Epithelial cell of proximal tubule (primary cell): ENCODE measurements around the gene TRAF3. TPM values are rescaled to one million over a fixed set of nuclear protein-coding genes. Genes with fewer than 3 reads are reported as not detected.

ENCODE experiments used
- DNase-seq: peaks from one replicate; pipeline ENCODE4 v3.0.0-alpha.2; 2011; ENCODE audit warnings: low read depth
- H3K4me3 ChIP-seq: 2 replicates; pipeline ENCODE4 v1.5.1; 2011; ENCODE audit warnings: low read depth, mild to moderate bottlenecking, low read length
- CTCF ChIP-seq: conservative IDR thresholded peaks from 2 replicates; pipeline ENCODE4 v1.5.1; 2012; ENCODE audit warnings: low read depth, mild to moderate bottlenecking, low read length
- total RNA-seq: library from RNA; depleted of rRNA; stranded (reverse); fragments of >200 nt; gene quantifications from 2 replicates; pipeline ENCODE4 v1.2.3, GENCODE V29; 2015

Gene TRAF3
- total RNA-seq, 1 donor from 2014 or later = 21.9 TPM

GRCh38 chr14:102824832-102825231 is 47.6 kb downstream of the TRAF3 start:
- no peak overlapping the region for H3K4me3 ChIP-seq
- DNase-seq = peak; percentile 61
- TF ChIP-seq CTCF = peak; percentile 19

GRCh38 chr14:102825307-102826095 is 48.3 kb downstream of the TRAF3 start:
- no peak for DNase-seq
- no peak for TF ChIP-seq CTCF

GRCh38 chr14:102826161-102826560 is 48.9 kb downstream of the TRAF3 start:
- TF ChIP-seq CTCF = no peak
- no peak overlapping the region for H3K4me3 ChIP-seq
- no peak for DNase-seq

More at GRCh38 chr14:102825307-102826095, 48.3 kb downstream of the TRAF3 start:
- no peak overlapping the region for H3K4me3 ChIP-seq

- DNase-seq = no peak
- no peak for TF ChIP-seq CTCF
- peak overlapping the region; percentile 45 for H3K4me3 ChIP-seq
These were observed 49.8 kb downstream of the TRAF3 start for GRCh38 chr14:102826751-102827675.

- peak overlapping the region; percentile 45 for H3K4me3 ChIP-seq
- TF ChIP-seq CTCF = no peak
- no peak for DNase-seq
These were observed 50.5 kb downstream of the TRAF3 start for GRCh38 chr14:102827716-102828115.

- no peak for DNase-seq
- H3K4me3 ChIP-seq = peak overlapping the region; percentile 45
- TF ChIP-seq CTCF = no peak
These were observed 50.9 kb downstream of the TRAF3 start for GRCh38 chr14:102828151-102828550.
